SK-N-SH (cell line): ENCODE measurements around the gene TBL1X. TPM values are rescaled to one million over a fixed set of nuclear protein-coding genes. Genes with fewer than 3 reads are reported as not detected.

ENCODE experiments used
- CTCF ChIA-PET: fragments of 300-600, 350-600 bp; formaldehyde crosslinking; extraction: SDS; loops from one replicate; lab custom pipeline; 2021; lab: Yijun Ruan, JAX
- POLR2A ChIA-PET: fragments of 350-600 bp; sonication (Branson Sonifier 250); formaldehyde crosslinking; extraction: SDS; loops from one replicate; lab custom pipeline; 2020; ENCODE audit warnings: antibody characterized with exemption, inconsistent platforms; lab: Yijun Ruan, JAX
- DNase-seq: peaks from one replicate; pipeline ENCODE4 v3.0.0; 2012
- H2AFZ ChIP-seq: fragments of 200-600 bp; sonication (generic); 2 replicates; pipeline ENCODE4 v1.8.1; 2016; ENCODE audit warnings: antibody characterized with exemption, mild to moderate bottlenecking, low read depth
- H3F3A ChIP-seq: fragments of 200-600 bp; sonication (generic); replicated peaks from 2 replicates; pipeline ENCODE3; 2016; ENCODE audit warnings: antibody characterized with exemption, mild to moderate bottlenecking; ENCODE audit not compliant: insufficient read depth
- H3K27ac ChIP-seq, 2 experiments: fragments of 200-500 bp in 1 of 2; fragments of 200-600 bp in 1 of 2; sonication (Bioruptor generic) in 1 of 2; sonication (generic), shearing (Covaris generic) in 1 of 2; 2 replicates each; pipeline versions ENCODE4 v1.5.1 to v1.6.1; 2014 to 2016; ENCODE audit warnings: low read depth in 2 of 2, inconsistent platforms in 1 of 2, low read length in 1 of 2, mild to moderate bottlenecking in 1 of 2, mixed read lengths in 1 of 2
- H3K27me3 ChIP-seq: fragments of 200-600 bp; sonication (generic), shearing (Covaris generic); 2 replicates; pipeline ENCODE4 v1.6.1; 2016; ENCODE audit warnings: mixed run types; ENCODE audit not compliant: insufficient read depth
- H3K36me3 ChIP-seq, 2 experiments: fragments of 200-500 bp in 1 of 2; fragments of 200-600 bp in 1 of 2; sonication (Bioruptor generic) in 1 of 2; sonication (generic) in 1 of 2; replicated peaks in 1 of 2; 2 replicates each; pipeline versions ENCODE3 to v1.5.1; 2014 to 2016; ENCODE audit warnings: low read length in 1 of 2, mild to moderate bottlenecking in 1 of 2; ENCODE audit not compliant: insufficient read depth in 2 of 2, control insufficient read depth in 1 of 2
- H3K4me1 ChIP-seq, 2 experiments: fragments of 200-500 bp in 1 of 2; fragments of 200-600 bp in 1 of 2; sonication (Bioruptor generic) in 1 of 2; sonication (generic), shearing (Covaris generic) in 1 of 2; 2 replicates each; pipeline versions ENCODE4 v1.5.1 to v1.6.1; 2014 to 2016; ENCODE audit warnings: low read depth in 1 of 2, low read length in 1 of 2, mixed run types in 1 of 2; ENCODE audit not compliant: insufficient read depth in 2 of 2, control insufficient read depth in 1 of 2
- H3K4me2 ChIP-seq: fragments of 200-600 bp; sonication (generic), shearing (Covaris generic); 2 replicates; pipeline ENCODE4 v1.6.1; 2017; ENCODE audit warnings: mixed run types
- H3K4me3 ChIP-seq, 2 experiments: fragments of 200-500 bp in 1 of 2; fragments of 200-600 bp in 1 of 2; sonication (Bioruptor generic) in 1 of 2; sonication (generic), shearing (Covaris generic) in 1 of 2; 2 replicates each; pipeline versions ENCODE4 v1.5.1 to v1.8.1; 2014 to 2016; ENCODE audit warnings: low read depth in 2 of 2, inconsistent platforms in 1 of 2, low read length in 1 of 2, mild to moderate bottlenecking in 1 of 2, mixed read lengths in 1 of 2, moderate library complexity in 1 of 2
- H3K79me2 ChIP-seq: fragments of 200-600 bp; sonication (generic); 2 replicates; pipeline ENCODE4 v1.8.1; 2017; ENCODE audit warnings: mild to moderate bottlenecking; ENCODE audit not compliant: insufficient read depth
- H3K9ac ChIP-seq: fragments of 200-600 bp; sonication (generic); 2 replicates; pipeline ENCODE4 v1.6.1; 2017; ENCODE audit warnings: mixed run types
- H3K9me2 ChIP-seq: fragments of 200-600 bp; sonication (generic); 2 replicates; pipeline ENCODE4 v1.6.1; 2017; ENCODE audit warnings: mixed run types
- H3K9me3 ChIP-seq: fragments of 200-600 bp; sonication (generic); 2 replicates; pipeline ENCODE4 v1.6.1; 2017; ENCODE audit warnings: mixed run types, mild to moderate bottlenecking, moderate library complexity
- H4K20me1 ChIP-seq: fragments of 200-600 bp; sonication (generic); 2 replicates; pipeline ENCODE4 v1.6.1; 2017; ENCODE audit warnings: mild to moderate bottlenecking, mixed run types; ENCODE audit not compliant: insufficient read depth
- CTCF ChIP-seq: fragments of 200-600 bp; sonication (generic); IDR thresholded peaks from 2 replicates; pipeline ENCODE4 v1.6.1; 2017; ENCODE audit warnings: antibody characterized with exemption, mild to moderate bottlenecking, moderate library complexity
- ELF1 ChIP-seq: IDR thresholded peaks from 2 replicates; pipeline ENCODE4 v1.4.0; 2012
- EP300 ChIP-seq, 2 experiments: IDR thresholded peaks; 2 replicates each; pipeline versions ENCODE4 v1.4.0 to v1.6.1; 2012; ENCODE audit warnings: borderline replicate concordance in 1 of 2, low read depth in 1 of 2, low read length in 1 of 2
- EZH2phosphoT487 ChIP-seq: fragments of 200-600 bp; sonication (generic); IDR thresholded peaks from 2 replicates; pipeline ENCODE4 v1.6.1; 2017; ENCODE audit warnings: low read depth, mixed run types, mild to moderate bottlenecking, antibody characterized with exemption, moderate library complexity, borderline replicate concordance
- FOSL2 ChIP-seq: IDR thresholded peaks from 2 replicates; pipeline ENCODE4 v1.4.0; 2012; ENCODE audit warnings: low read depth, mild to moderate bottlenecking, moderate library complexity, borderline replicate concordance
- JUND ChIP-seq: IDR thresholded peaks from 2 replicates; pipeline ENCODE4 v1.4.0; 2012
- MAX ChIP-seq: IDR thresholded peaks from 2 replicates; pipeline ENCODE4 v1.4.0; 2012; ENCODE audit warnings: low read depth
- MEF2A ChIP-seq: IDR thresholded peaks from 2 replicates; pipeline ENCODE4 v1.4.0; 2012; ENCODE audit warnings: low read depth, borderline replicate concordance
- MXI1 ChIP-seq: IDR thresholded peaks from 2 replicates; pipeline ENCODE4 v1.6.1; 2012; ENCODE audit warnings: mild to moderate bottlenecking, low read depth, low read length, improper control_type of control experiment
- NRF1 ChIP-seq: IDR thresholded peaks from 2 replicates; pipeline ENCODE4 v1.6.1; 2012; ENCODE audit warnings: low read depth, mild to moderate bottlenecking, low read length
- RAD21 ChIP-seq: IDR thresholded peaks from 2 replicates; pipeline ENCODE4 v1.6.1; 2012; ENCODE audit warnings: mild to moderate bottlenecking, low read length
- REST ChIP-seq: IDR thresholded peaks from 2 replicates; pipeline ENCODE4 v1.6.1; 2012; ENCODE audit warnings: mild to moderate bottlenecking, low read depth, low read length, moderate library complexity
- TAF1 ChIP-seq: IDR thresholded peaks from 2 replicates; pipeline ENCODE4 v1.6.1; 2012; ENCODE audit warnings: low read depth, mild to moderate bottlenecking, low read length, moderate library complexity, borderline replicate concordance
- TCF12 ChIP-seq: IDR thresholded peaks from 2 replicates; pipeline ENCODE4 v1.4.0; 2012
- TEAD4 ChIP-seq: IDR thresholded peaks from 2 replicates; pipeline ENCODE4 v1.4.0; 2012; ENCODE audit warnings: mild to moderate bottlenecking, borderline replicate concordance; ENCODE audit not compliant: insufficient read depth
- WGBS: methylation state at CpG from one replicate; pipeline ENCODE4 v1.1.6; 2017; ENCODE audit warnings: low lambda C conversion rate; 5-methylcytosine and 5-hydroxymethylcytosine counted together
- polyA plus RNA-seq, 3 experiments: library from polyadenylated mRNA; depleted of rRNA; stranded (reverse); fragments of >200 nt; gene quantifications; 2 replicates each; pipeline ENCODE4 v1.2.3, GENCODE V29; 2012

TBL1X gene
- polyA plus RNA-seq, 1 of the 3 experiments (the other 2 are of a cell fraction), result 10.6 TPM

- no peak for DNase-seq
- Histone ChIP-seq H3K27me3 (no peaks in the 10 kb centered on the region; the same call in 1 of the 2 replicates), H4K20me1 (no peaks in the 10 kb centered on the region), H3K27ac (no peak overlapping the region), H3K9me2 (no peaks in the 10 kb centered on the region), H3K79me2 (no peaks in the 10 kb centered on the region; the same call in 1 of the 2 replicates), H2AFZ (no peak overlapping the region), H3K9ac (no peak overlapping the region), H3K4me1 (peaks cover 7 to 10% of the 10 kb centered on the region in 2 experiments; a peak in 2 of 4 replicates), H3K9me3 (no peaks in the 10 kb centered on the region), H3K36me3 (no peaks in the 10 kb centered on the region), H3K4me2 (no peak overlapping the region), H3F3A (no peaks in the 10 kb centered on the region), H3K4me3 (no peak overlapping the region)
- CTCF ChIA-PET, result interaction anchor here (1.7 kb wide), 1 partner anchor 9 kb away, joined by 6 read pairs; no protein-coding TSS in a partner anchor
- no peak for TF ChIP-seq CTCF
- no peak for TF ChIP-seq RAD21
- no peak for TF ChIP-seq EZH2phosphoT487
- TF ChIP-seq TEAD4, result no peak
- TF ChIP-seq MEF2A, result no peak
- TF ChIP-seq ELF1, result no peak
- no peak for TF ChIP-seq MAX
- TF ChIP-seq NRF1, result no peak
- TF ChIP-seq JUND, result no peak
- TF ChIP-seq FOSL2, result no peak
- TF ChIP-seq REST, result no peak
- no peak for TF ChIP-seq TAF1
- no peak for TF ChIP-seq TCF12
- no peak for TF ChIP-seq MXI1
- no peak for TF ChIP-seq EP300 (IDR thresholded peaks at IDR 0.05; ENCODE audit: borderline replicate concordance in 1 of 2, low read depth in 1 of 2, low read length in 1 of 2)
- POLR2A ChIA-PET, result no interaction called here
- WGBS, result 54% methylated on average over 3 of the region's 3 CpGs
Observed at GRCh38 chrX:9609987-9610386, 145.1 kb downstream of the TBL1X start.
